K562 (cell line): Measurements from ENCODE around the gene PATL2. TPM values are rescaled to one million over a fixed set of nuclear protein-coding genes. Genes with fewer than 3 reads are reported as not detected.

ENCODE experiments used
- ADNP ChIP-seq: fragments of 200-800 bp; sonication (Bioruptor generic); IDR thresholded peaks from 2 replicates; pipeline ENCODE4 v1.6.1; 2016; ENCODE audit warnings: missing genetic modification characterization, missing compliant biosample characterization
- MEF2A ChIP-seq: IDR thresholded peaks from 2 replicates; pipeline ENCODE4 v1.6.1; 2011; ENCODE audit warnings: low read depth, mild to moderate bottlenecking, low read length, moderate library complexity; ENCODE audit not compliant: control insufficient read depth
- PHTF2 ChIP-seq: fragments of 250-450 bp; sonication (Bioruptor Pico); IDR thresholded peaks from 2 replicates; pipeline ENCODE4 v1.5.0; 2021; ENCODE audit warnings: mild to moderate bottlenecking
- RAD51 ChIP-seq: fragments of 450-650 bp; IDR thresholded peaks from 2 replicates; pipeline ENCODE4 v1.7.1; 2016; ENCODE audit warnings: low read depth, mild to moderate bottlenecking, borderline replicate concordance
- STAG1 ChIP-seq: sonication (generic); formaldehyde crosslinking; IDR thresholded peaks from 2 replicates; pipeline ENCODE4 v1.5.0; 2020; ENCODE audit warnings: missing genetic modification reagents, borderline replicate concordance
- polyA plus RNA-seq, 8 experiments: library from polyadenylated mRNA; depleted of rRNA in 4 of 8; stranded (reverse) in 5 of 8; unstranded in 3 of 8; fragments of >200 nt; fragmentation: Nextera tagmentation in 2 of 8; fragmentation: Illumina TruSeq in 1 of 8; extraction: Ambion mirVana in 2 of 8; extraction: Trizol in 1 of 8; gene quantifications; 2 replicates each; pipeline versions ENCODE4 v1.2.1 to v1.2.3, GENCODE V29; 2011 to 2014; ENCODE audit warnings: inconsistent platforms in 1 of 8, missing spikeins in 1 of 8
- total RNA-seq, 7 experiments: library from RNA; depleted of rRNA in 6 of 7; stranded (reverse); fragments of >200 nt in 6 of 7; fragmentation: Illumina TruSeq in 2 of 7; extraction: Trizol in 2 of 7; gene quantifications; 2 replicates each; pipeline versions ENCODE4 v1.2.1 to v1.2.3, GENCODE V29; 2011 to 2021; ENCODE audit warnings: low replicate concordance in 1 of 7
- TF ChIP-seq, protein P1 (sequence below): fragments of 200-600 bp; sonication (generic); IDR thresholded peaks from one replicate; pipeline ENCODE4 v1.6.1; 2012; ENCODE audit warnings: mild to moderate bottlenecking, low read depth, low read length, inconsistent platforms
- TF ChIP-seq, protein P2 (sequence below), 2 experiments: fragments of 450-650 bp in 1 of 2; sonication (generic) in 1 of 2; formaldehyde crosslinking in 1 of 2; IDR thresholded peaks; 2 replicates each; pipeline versions ENCODE4 v1.7.1 to v1.9.0; 2016 to 2022; ENCODE audit warnings: inconsistent platforms in 1 of 2, mild to moderate bottlenecking in 1 of 2, missing genetic modification reagents in 1 of 2

PATL2 gene
- total and polyA plus RNA-seq, 9 of the 15 experiments (the other 6 are each of a cell fraction or from before 2014, with no cell fraction given) = 0.42 to 1.1 (median 0.86) TPM

DNA sequence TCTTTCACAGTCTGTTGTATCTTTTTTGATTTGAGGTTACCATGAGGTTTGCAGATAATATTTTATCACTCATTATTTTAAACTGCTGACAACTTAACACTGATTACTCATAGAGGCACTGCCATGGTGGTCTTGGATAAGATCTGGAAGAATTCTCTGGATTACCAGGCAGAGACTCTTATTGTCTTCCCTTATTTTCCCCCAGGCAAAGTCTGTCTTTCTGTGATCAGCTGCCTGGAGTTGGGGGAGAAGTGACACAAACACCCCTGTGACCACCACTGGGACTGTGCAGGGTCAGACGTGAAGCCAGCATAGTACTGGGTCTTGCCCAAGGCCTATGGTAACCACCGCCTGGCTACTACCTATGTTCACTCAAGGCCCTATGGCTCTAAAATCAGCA, 4.7 kb downstream of the PATL2 start (continued):
- TF ChIP-seq, protein P1, sequence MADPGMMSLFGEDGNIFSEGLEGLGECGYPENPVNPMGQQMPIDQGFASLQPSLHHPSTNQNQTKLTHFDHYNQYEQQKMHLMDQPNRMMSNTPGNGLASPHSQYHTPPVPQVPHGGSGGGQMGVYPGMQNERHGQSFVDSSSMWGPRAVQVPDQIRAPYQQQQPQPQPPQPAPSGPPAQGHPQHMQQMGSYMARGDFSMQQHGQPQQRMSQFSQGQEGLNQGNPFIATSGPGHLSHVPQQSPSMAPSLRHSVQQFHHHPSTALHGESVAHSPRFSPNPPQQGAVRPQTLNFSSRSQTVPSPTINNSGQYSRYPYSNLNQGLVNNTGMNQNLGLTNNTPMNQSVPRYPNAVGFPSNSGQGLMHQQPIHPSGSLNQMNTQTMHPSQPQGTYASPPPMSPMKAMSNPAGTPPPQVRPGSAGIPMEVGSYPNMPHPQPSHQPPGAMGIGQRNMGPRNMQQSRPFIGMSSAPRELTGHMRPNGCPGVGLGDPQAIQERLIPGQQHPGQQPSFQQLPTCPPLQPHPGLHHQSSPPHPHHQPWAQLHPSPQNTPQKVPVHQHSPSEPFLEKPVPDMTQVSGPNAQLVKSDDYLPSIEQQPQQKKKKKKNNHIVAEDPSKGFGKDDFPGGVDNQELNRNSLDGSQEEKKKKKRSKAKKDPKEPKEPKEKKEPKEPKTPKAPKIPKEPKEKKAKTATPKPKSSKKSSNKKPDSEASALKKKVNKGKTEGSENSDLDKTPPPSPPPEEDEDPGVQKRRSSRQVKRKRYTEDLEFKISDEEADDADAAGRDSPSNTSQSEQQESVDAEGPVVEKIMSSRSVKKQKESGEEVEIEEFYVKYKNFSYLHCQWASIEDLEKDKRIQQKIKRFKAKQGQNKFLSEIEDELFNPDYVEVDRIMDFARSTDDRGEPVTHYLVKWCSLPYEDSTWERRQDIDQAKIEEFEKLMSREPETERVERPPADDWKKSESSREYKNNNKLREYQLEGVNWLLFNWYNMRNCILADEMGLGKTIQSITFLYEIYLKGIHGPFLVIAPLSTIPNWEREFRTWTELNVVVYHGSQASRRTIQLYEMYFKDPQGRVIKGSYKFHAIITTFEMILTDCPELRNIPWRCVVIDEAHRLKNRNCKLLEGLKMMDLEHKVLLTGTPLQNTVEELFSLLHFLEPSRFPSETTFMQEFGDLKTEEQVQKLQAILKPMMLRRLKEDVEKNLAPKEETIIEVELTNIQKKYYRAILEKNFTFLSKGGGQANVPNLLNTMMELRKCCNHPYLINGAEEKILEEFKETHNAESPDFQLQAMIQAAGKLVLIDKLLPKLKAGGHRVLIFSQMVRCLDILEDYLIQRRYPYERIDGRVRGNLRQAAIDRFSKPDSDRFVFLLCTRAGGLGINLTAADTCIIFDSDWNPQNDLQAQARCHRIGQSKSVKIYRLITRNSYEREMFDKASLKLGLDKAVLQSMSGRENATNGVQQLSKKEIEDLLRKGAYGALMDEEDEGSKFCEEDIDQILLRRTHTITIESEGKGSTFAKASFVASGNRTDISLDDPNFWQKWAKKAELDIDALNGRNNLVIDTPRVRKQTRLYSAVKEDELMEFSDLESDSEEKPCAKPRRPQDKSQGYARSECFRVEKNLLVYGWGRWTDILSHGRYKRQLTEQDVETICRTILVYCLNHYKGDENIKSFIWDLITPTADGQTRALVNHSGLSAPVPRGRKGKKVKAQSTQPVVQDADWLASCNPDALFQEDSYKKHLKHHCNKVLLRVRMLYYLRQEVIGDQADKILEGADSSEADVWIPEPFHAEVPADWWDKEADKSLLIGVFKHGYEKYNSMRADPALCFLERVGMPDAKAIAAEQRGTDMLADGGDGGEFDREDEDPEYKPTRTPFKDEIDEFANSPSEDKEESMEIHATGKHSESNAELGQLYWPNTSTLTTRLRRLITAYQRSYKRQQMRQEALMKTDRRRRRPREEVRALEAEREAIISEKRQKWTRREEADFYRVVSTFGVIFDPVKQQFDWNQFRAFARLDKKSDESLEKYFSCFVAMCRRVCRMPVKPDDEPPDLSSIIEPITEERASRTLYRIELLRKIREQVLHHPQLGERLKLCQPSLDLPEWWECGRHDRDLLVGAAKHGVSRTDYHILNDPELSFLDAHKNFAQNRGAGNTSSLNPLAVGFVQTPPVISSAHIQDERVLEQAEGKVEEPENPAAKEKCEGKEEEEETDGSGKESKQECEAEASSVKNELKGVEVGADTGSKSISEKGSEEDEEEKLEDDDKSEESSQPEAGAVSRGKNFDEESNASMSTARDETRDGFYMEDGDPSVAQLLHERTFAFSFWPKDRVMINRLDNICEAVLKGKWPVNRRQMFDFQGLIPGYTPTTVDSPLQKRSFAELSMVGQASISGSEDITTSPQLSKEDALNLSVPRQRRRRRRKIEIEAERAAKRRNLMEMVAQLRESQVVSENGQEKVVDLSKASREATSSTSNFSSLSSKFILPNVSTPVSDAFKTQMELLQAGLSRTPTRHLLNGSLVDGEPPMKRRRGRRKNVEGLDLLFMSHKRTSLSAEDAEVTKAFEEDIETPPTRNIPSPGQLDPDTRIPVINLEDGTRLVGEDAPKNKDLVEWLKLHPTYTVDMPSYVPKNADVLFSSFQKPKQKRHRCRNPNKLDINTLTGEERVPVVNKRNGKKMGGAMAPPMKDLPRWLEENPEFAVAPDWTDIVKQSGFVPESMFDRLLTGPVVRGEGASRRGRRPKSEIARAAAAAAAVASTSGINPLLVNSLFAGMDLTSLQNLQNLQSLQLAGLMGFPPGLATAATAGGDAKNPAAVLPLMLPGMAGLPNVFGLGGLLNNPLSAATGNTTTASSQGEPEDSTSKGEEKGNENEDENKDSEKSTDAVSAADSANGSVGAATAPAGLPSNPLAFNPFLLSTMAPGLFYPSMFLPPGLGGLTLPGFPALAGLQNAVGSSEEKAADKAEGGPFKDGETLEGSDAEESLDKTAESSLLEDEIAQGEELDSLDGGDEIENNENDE = no peak
- TF ChIP-seq, protein P2, sequence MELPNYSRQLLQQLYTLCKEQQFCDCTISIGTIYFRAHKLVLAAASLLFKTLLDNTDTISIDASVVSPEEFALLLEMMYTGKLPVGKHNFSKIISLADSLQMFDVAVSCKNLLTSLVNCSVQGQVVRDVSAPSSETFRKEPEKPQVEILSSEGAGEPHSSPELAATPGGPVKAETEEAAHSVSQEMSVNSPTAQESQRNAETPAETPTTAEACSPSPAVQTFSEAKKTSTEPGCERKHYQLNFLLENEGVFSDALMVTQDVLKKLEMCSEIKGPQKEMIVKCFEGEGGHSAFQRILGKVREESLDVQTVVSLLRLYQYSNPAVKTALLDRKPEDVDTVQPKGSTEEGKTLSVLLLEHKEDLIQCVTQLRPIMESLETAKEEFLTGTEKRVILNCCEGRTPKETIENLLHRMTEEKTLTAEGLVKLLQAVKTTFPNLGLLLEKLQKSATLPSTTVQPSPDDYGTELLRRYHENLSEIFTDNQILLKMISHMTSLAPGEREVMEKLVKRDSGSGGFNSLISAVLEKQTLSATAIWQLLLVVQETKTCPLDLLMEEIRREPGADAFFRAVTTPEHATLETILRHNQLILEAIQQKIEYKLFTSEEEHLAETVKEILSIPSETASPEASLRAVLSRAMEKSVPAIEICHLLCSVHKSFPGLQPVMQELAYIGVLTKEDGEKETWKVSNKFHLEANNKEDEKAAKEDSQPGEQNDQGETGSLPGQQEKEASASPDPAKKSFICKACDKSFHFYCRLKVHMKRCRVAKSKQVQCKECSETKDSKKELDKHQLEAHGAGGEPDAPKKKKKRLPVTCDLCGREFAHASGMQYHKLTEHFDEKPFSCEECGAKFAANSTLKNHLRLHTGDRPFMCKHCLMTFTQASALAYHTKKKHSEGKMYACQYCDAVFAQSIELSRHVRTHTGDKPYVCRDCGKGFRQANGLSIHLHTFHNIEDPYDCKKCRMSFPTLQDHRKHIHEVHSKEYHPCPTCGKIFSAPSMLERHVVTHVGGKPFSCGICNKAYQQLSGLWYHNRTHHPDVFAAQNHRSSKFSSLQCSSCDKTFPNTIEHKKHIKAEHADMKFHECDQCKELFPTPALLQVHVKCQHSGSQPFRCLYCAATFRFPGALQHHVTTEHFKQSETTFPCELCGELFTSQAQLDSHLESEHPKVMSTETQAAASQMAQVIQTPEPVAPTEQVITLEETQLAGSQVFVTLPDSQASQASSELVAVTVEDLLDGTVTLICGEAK (IDR thresholded peaks at IDR 0.05) = no peak
- TF ChIP-seq, protein P2 (CRISPR knock-in tag; IDR thresholded peaks at IDR 0.05) = no peak
- TF ChIP-seq RAD51 (no peak), PHTF2 (no peak), MEF2A (no peak), ADNP (tag) (no peak), STAG1 (no peak)
